HG03342 (cell line): ENCODE results near the gene INPP4A.
A peak's percentile ranks its signal among the peaks of the same experiment; 100 is the strongest.

Source experiments
- ATAC-seq: cut with Tn5 transposase; IDR thresholded peaks from one replicate; pipeline ENCODE4 v1.9.1; 2021; ENCODE audit warnings: mild to moderate bottlenecking, moderate library complexity; ENCODE audit not compliant: unreplicated experiment

Gene INPP4A

GRCh38 chr2:98608962-98609604 is 164.4 kb downstream of the INPP4A start:
- ATAC-seq = peak; percentile 7

DNA sequence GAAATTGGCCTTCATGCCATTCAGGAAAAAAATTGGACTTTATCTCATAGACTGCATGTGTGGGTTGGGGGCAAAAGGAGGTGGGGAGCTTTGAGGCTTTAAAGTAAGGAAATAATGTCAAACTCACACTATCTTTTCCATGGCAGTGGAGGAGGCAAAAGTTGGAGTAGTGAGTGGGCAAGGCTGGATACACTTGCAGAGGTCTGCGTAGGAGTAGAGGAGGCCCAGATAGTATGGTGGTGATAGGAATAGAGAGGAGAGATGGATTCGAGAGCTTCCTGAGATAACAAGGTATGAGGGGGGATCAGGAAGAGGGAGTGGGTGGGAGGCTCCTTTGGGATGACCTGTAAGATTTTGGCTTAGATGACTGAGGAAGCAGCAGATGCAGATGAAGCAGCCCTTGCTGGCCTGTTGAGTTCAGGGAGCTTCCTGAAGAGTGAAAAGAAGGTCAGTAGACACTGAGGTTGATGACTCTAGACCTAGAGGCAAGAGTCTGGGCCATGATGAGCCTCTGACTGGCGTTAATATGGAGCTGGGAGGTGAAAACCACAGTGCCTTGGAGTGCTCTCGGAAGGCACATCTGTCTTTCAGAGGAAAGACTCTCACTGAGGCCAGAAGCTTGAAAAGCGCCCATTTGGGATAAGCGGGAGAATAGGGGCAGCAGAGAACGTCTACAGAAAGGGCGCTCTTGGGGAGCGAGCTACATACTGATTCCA is 169.5 kb downstream of the INPP4A start:
- no peak for ATAC-seq

- no peak for ATAC-seq
These were observed 170.8 kb downstream of the INPP4A start for GRCh38 chr2:98615481-98615880.

DNA sequence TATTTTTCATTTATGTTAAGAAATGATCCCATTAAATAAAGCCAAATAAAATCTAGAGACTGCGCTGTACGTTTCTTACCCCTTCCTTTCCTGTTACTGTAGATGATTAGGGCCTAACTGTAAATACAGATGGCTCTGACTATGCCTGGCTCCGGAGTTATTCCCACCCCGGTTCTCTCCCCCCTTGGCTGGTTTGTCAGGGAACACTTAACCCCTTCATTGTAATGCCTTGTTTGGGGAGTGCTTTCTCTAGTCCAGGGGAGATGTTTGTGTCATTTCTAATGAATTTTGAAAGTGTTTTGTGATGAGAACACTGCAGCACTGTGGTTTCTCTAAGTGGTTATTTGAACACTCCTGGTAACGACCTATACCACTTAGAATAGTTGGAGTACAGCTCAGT is 172.5 kb downstream of the INPP4A start:
- no peak for ATAC-seq

- no peak for ATAC-seq
These were observed 179.0 kb downstream of the INPP4A start for GRCh38 chr2:98623657-98624056.

- no peak for ATAC-seq
These were observed 187.7 kb downstream of the INPP4A start for GRCh38 chr2:98632351-98632750.

DNA sequence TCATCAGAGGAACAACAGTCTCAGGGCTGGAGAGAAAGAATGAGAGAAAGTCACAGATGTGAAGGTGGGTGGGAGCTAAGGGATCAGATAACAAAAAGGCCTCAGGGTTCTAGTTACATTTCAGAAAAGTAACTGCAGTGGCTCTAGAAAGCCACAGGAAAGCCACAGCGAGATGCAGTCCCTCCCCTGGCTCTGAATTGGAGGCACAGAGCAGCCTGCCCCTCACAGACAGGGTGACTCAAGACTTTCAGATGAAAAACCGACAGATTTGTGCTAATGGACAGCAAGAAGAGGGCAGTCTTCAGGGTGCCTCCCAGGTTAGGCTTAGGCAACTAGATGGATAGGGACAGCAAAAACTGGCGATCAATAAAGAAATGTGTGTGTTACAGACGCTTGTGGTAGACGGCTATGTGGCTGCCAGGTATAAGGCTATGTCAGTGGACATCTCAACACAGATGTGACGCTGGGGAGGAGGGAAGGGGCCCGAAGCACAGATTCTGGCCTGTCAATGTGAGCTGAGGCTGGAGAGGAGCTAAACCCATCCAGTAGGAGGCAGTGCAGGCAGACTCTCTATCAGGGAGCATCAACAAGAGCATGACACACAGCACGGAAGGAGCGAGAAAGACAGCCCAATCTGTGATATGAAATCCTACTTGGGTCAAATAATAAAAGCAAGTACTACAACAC is 189.9 kb downstream of the INPP4A start:
- ATAC-seq = no peak

GRCh38 chr2:98637401-98638147 is 192.9 kb downstream of the INPP4A start:
- ATAC-seq = peak; percentile 58

- ATAC-seq = no peak
These were observed 198.9 kb downstream of the INPP4A start for GRCh38 chr2:98643496-98644100.
